Measurements from ENCODE around the gene CYTH4. TPM values are rescaled to one million over a fixed set of nuclear protein-coding genes. Genes with fewer than 3 reads are reported as not detected.

CYTH4 gene
- total and polyA plus RNA-seq, 12 donors: 4.7 to 80.7 (median 22.1) TPM

DNA sequence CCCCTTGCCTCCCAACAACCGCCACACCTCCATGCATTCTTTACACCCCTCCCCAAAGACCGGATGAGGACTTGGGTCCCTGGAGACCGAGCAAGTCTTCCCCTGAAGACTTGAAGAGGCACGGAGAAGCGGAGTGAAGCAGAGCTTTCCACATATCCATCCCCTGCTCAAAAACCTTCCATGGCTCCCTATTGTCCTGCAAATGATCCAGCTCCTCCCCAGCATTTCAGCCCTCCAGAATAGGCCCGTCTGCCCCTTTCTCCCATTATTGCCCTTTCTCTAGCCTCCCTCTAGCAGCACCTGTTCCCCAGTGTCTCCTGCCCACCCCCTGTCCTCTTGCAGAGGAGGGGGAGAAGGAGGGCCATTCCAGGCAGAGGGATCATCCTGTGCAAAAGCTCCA, 59.8 kb downstream of the CYTH4 start:
- 71 to 83% (median 77%) methylated on average over 6 of the region's 6 CpGs for WGBS, 4 donors
- no peaks in the 10 kb centered on the region for H3K36me3 ChIP-seq (replicated peaks in 1 of 2)
- peaks cover 16% of the 10 kb centered on the region for H3K27me3 ChIP-seq

GRCh38 chr22:37343348-37343747, 61.0 kb downstream of the CYTH4 start:
- no peaks in the 10 kb centered on the region for H3K36me3 ChIP-seq (replicated peaks in 1 of 2)
- H3K9me3 ChIP-seq (replicated peaks in 1 of 3): no peaks in the 10 kb centered on the region
- H3K4me1 ChIP-seq (replicated peaks in 1 of 2): no peaks in the 10 kb centered on the region
- WGBS, 4 donors: 60 to 64% (median 62%) methylated on average over 9 to 11 of the region's 11 CpGs
- no peak overlapping the region for H3K4me3 ChIP-seq
- DNase-seq: no peak
- H3K27ac ChIP-seq: no peak overlapping the region
- peaks cover 16% of the 10 kb centered on the region for H3K27me3 ChIP-seq
- intact Hi-C loops (cut with DNase I): no loop called here
- TF ChIP-seq CTCF (IDR thresholded peaks at IDR 0.05) (no peak), POLR2A (IDR thresholded peaks at IDR 0.05) (no peak)

More for the DNA sequence above, 59.8 kb downstream of the CYTH4 start:
- Histone ChIP-seq H3K27ac (no peak overlapping the region), H3K4me3 (no peak overlapping the region), H3K9me3 (replicated peaks in 1 of 3) (no peaks in the 10 kb centered on the region), H3K4me1 (replicated peaks in 1 of 2) (no peaks in the 10 kb centered on the region)
- TF ChIP-seq POLR2A (IDR thresholded peaks at IDR 0.05): no peak
- no peak for TF ChIP-seq CTCF (IDR thresholded peaks at IDR 0.05)
- intact Hi-C loops (cut with DNase I): no loop called here
- DNase-seq: no peak

DNA sequence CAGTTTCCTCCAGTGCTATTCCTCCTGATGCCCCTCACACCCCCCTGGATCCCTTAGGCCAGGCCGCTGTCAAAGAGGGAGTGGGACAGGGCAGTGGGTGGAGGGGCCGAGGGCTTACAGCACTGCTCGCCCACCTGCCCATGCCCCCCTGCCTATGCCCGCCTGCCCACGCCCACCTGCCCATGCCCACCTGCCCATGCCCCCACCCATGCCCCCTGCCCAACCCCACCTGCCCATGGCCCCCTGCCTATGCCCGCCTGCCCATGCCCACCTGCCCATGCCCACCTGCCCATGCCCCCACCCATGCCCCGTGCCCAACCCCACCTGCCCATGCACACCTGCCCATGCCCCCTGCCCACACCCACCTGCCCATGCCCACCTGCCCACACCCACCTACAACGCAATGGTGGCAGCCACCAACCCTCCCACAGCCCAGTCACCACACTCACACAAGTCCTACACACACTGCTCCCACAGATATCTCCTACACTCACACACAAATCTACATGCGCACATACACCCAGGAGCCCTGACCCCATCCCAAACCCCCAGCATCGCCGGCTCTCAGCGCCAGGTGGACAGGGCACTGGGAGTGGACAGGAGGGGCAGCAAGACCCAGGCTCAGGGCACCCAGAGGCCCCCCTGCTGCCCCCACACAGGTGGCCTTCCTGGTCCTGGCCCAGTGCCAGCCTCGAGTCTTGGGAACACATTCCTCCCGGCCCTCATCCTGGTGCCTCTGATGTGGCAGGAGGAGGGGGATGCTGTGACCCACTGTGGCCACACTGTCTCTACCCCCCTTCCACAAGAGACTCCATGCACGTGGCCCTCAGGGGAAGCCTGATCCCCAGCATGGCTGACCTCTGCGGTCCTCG, 61.8 kb downstream of the CYTH4 start:
- Histone ChIP-seq H3K4me1 (replicated peaks in 1 of 2) (no peaks in the 10 kb centered on the region), H3K4me3 (no peak overlapping the region), H3K9me3 (replicated peaks in 1 of 3) (no peaks in the 10 kb centered on the region), H3K36me3 (replicated peaks in 1 of 2) (no peaks in the 10 kb centered on the region), H3K27me3 (peaks cover 16% of the 10 kb centered on the region), H3K27ac (no peak overlapping the region)
- TF ChIP-seq CTCF (IDR thresholded peaks at IDR 0.05) (no peak), POLR2A (IDR thresholded peaks at IDR 0.05) (no peak)
- DNase-seq: no peak
- intact Hi-C loops (cut with DNase I): no loop called here
- WGBS, 4 donors: 65 to 77% (median 72%) methylated on average over 10 to 16 of the region's 17 CpGs

DNA sequence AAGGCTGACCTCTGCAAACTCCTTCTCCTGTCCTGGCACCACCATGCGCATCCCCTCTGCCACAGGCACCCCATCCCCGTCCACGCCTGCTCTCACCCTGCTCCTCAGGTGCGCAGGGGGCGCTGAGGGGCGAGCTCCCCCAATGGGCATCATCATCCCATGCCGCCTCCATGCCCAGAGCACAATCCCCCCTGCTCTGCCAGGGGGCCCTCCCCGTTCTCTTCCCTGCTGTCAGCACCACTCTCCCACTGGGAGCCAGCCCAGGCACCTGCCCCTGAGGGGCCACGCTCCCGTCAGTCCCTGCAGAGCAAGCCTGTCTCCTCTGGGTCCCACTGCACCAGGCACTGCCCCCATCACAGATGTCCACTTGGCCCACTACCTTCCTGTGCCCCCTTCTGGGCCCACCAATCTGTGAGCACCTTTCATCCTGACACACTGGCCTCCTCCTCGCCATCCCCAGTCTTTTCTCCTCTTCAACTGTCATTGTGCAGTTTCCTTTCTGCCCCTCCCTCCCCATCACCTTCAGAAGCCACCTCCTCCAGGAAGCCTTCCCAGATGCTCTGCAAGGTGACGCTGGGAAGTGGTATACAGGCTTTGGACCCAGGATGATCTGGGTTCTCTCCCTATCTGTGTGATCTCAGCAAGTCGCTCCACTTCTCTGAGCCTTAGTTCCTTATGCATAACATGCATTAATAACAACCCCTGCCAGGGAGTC, 62.6 kb downstream of the CYTH4 start:
- Histone ChIP-seq H3K36me3 (replicated peaks in 1 of 2) (no peaks in the 10 kb centered on the region), H3K27ac (no peak overlapping the region), H3K9me3 (replicated peaks in 1 of 3) (no peaks in the 10 kb centered on the region), H3K27me3 (peaks cover 16% of the 10 kb centered on the region), H3K4me3 (no peak overlapping the region), H3K4me1 (replicated peaks in 1 of 2) (no peaks in the 10 kb centered on the region)
- intact Hi-C loops (cut with DNase I): no loop called here
- no peak for DNase-seq
- 62 to 83% (median 69%) methylated on average over 13 of the region's 13 CpGs for WGBS, 4 donors
- TF ChIP-seq POLR2A (IDR thresholded peaks at IDR 0.05) (no peak), CTCF (IDR thresholded peaks at IDR 0.05) (no peak)
